Chondrocyte (in vitro differentiated cells): ENCODE measurements around the gene EXD3. TPM values are rescaled to one million over a fixed set of nuclear protein-coding genes. Genes with fewer than 3 reads are reported as not detected.
A peak's percentile ranks its signal among the peaks of the same experiment; 100 is the strongest.

Source experiments
- DNase-seq: peaks from one replicate; pipeline ENCODE4 v3.0.0; 2021; ENCODE audit warnings: mixed read lengths, low spot score
- H3K27ac Mint-ChIP-seq: one replicate; pipeline ENCODE4 v1.8.0; 2021; ENCODE audit warnings: mild to moderate bottlenecking, moderate library complexity, mixed read lengths; ENCODE audit not compliant: unreplicated experiment
- H3K27me3 Mint-ChIP-seq: 2 replicates; pipeline ENCODE4 v1.8.0; 2021; ENCODE audit warnings: low read depth, mixed read lengths
- H3K36me3 Mint-ChIP-seq: 2 replicates; pipeline ENCODE4 v1.8.0; 2021; ENCODE audit warnings: low read depth, mixed read lengths
- H3K4me1 Mint-ChIP-seq: 2 replicates; pipeline ENCODE4 v1.8.0; 2021; ENCODE audit warnings: low read depth, mild to moderate bottlenecking, mixed read lengths
- H3K4me3 Mint-ChIP-seq: one replicate; pipeline ENCODE4 v1.8.0; 2021; ENCODE audit warnings: mild to moderate bottlenecking, moderate library complexity, mixed read lengths; ENCODE audit not compliant: unreplicated experiment
- H3K9me3 Mint-ChIP-seq: 2 replicates; pipeline ENCODE4 v1.8.0; 2021; ENCODE audit warnings: low read depth, mixed read lengths
- CTCF ChIP-seq: fragments of 200-600 bp; sonication (generic); IDR thresholded peaks from 2 replicates; pipeline ENCODE4 v1.5.0; 2021; ENCODE audit warnings: antibody characterized with exemption, mild to moderate bottlenecking, moderate library complexity
- total RNA-seq: library from RNA; stranded (reverse); gene quantifications from 3 replicates; pipeline ENCODE4 v1.2.1, GENCODE V29; 2021

The EXD3 gene
- total RNA-seq, 1 donor from 2014 or later: 11.6 TPM

- peak overlapping the region; percentile 20 for H3K4me3 Mint-ChIP-seq
- no peak for TF ChIP-seq CTCF
- H3K27ac Mint-ChIP-seq: peak overlapping the region; percentile 80
- H3K27me3 Mint-ChIP-seq: no peaks in the 10 kb centered on the region
- H3K9me3 Mint-ChIP-seq: peaks cover 10% of the 10 kb centered on the region
- no peak for DNase-seq
- H3K4me1 Mint-ChIP-seq: peaks cover 19% of the 10 kb centered on the region
- H3K36me3 Mint-ChIP-seq: peaks cover 19% of the 10 kb centered on the region
Measured at GRCh38 chr9:137339045-137339907, 83.7 kb downstream of the EXD3 start.

- DNase-seq: no peak
- peaks cover 10% of the 10 kb centered on the region for H3K9me3 Mint-ChIP-seq
- H3K4me3 Mint-ChIP-seq: no peak overlapping the region
- TF ChIP-seq CTCF: no peak
- peaks cover 25% of the 10 kb centered on the region for H3K4me1 Mint-ChIP-seq
- no peak overlapping the region for H3K27ac Mint-ChIP-seq
- H3K36me3 Mint-ChIP-seq: peaks cover 14% of the 10 kb centered on the region
- no peaks in the 10 kb centered on the region for H3K27me3 Mint-ChIP-seq
Measured at GRCh38 chr9:137336735-137337134, 86.2 kb downstream of the EXD3 start.

GRCh38 chr9:137333016-137333671 lies 89.8 kb downstream of the EXD3 start:
- H3K9me3 Mint-ChIP-seq: peaks cover 10% of the 10 kb centered on the region
- no peak for TF ChIP-seq CTCF

GRCh38 chr9:137331929-137332328 lies 91.0 kb downstream of the EXD3 start:
- DNase-seq: no peak
- no peaks in the 10 kb centered on the region for H3K27me3 Mint-ChIP-seq

More at GRCh38 chr9:137333016-137333671, 89.8 kb downstream of the EXD3 start:
- Mint-ChIP-seq H3K27ac (no peak overlapping the region), H3K27me3 (no peaks in the 10 kb centered on the region), H3K4me1 (peaks cover 6% of the 10 kb centered on the region), H3K36me3 (peaks cover 12% of the 10 kb centered on the region), H3K4me3 (no peak overlapping the region)
- DNase-seq: no peak

More at GRCh38 chr9:137331929-137332328, 91.0 kb downstream of the EXD3 start:
- H3K27ac Mint-ChIP-seq: no peak overlapping the region
- peaks cover 6% of the 10 kb centered on the region for H3K4me1 Mint-ChIP-seq
- peaks cover 7% of the 10 kb centered on the region for H3K9me3 Mint-ChIP-seq
- H3K4me3 Mint-ChIP-seq: no peak overlapping the region
- TF ChIP-seq CTCF: no peak
- H3K36me3 Mint-ChIP-seq: peaks cover 12% of the 10 kb centered on the region
